ENCODE data around the gene DDX42. TPM values are rescaled to one million over a fixed set of nuclear protein-coding genes. Genes with fewer than 3 reads are reported as not detected.

Gene DDX42
- total RNA-seq, 2 experiments from 2014 or later, result 112 to 117 TPM

Other genes with a start within 250 kb of the DDX42 start
- gene DCAF7, start 223.7 kb upstream of the DDX42 start, total RNA-seq, result 10 to 100 TPM; 11.3 to 11.9 TPM
- 10 to 100 TPM; 11.3 to 13.2 TPM for gene TACO1, start 173.3 kb upstream of the DDX42 start, total RNA-seq
- 10 to 100 TPM; 75.8 to 78.1 TPM for gene MAP3K3, start 151.8 kb upstream of the DDX42 start, total RNA-seq
- 100 to 1,000 TPM; 711 to 727 TPM for gene LIMD2, start 74.0 kb upstream of the DDX42 start, total RNA-seq
- gene STRADA, start 32.4 kb upstream of the DDX42 start, total RNA-seq, result 10 to 100 TPM; 50.9 to 51.0 TPM
- 10 to 100 TPM; 31.0 to 31.3 TPM for gene CCDC47, start 573 bp upstream of the DDX42 start, total RNA-seq
- 10 to 100 TPM; 83.1 to 84.6 TPM for gene PSMC5, start 53.3 kb downstream of the DDX42 start, total RNA-seq
- 10 to 100 TPM; 47.6 to 51.1 TPM for gene FTSJ3, start 53.5 kb downstream of the DDX42 start, total RNA-seq
- gene SMARCD2, start 68.5 kb downstream of the DDX42 start, total RNA-seq, result 100 to 1,000 TPM; 102 to 111 TPM
- gene CSH2, start 99.5 kb downstream of the DDX42 start, total RNA-seq, result not detected
- gene GH2, start 107.8 kb downstream of the DDX42 start, total RNA-seq, result not detected
- not detected for gene CSH1, start 122.4 kb downstream of the DDX42 start, total RNA-seq
- not detected for gene CSHL1, start 137.1 kb downstream of the DDX42 start, total RNA-seq
- not detected for gene GH1, start 144.7 kb downstream of the DDX42 start, total RNA-seq
- gene CD79B, start 158.2 kb downstream of the DDX42 start, total RNA-seq, result 1 to 10 TPM; 5.3 to 5.5 TPM
- gene SCN4A, start 198.7 kb downstream of the DDX42 start, total RNA-seq, result under 1 TPM in 1 of 2 experiments, not detected in 1; 0.03 TPM
- gene PRR29, start 224.2 kb downstream of the DDX42 start, total RNA-seq, result under 1 TPM; 0.56 to 0.71 TPM
- 10 to 100 TPM; 50.6 to 54.7 TPM for gene ICAM2, start 246.5 kb downstream of the DDX42 start, total RNA-seq

Data from CD4-positive, alpha-beta T cell (primary cell).